Measurements from ENCODE around the gene IDI1.

GRCh38 chr10:1056326-1057105 lies 7.6 kb upstream of the IDI1 start, which contains the start of gene WDR37:
- TF ChIP-seq FOXK2 (IDR thresholded peaks at IDR 0.05) (no peak), FOXA1 (IDR thresholded peaks at IDR 0.05) (no peak), NFRKB (IDR thresholded peaks at IDR 0.05) (no peak), SUZ12 (IDR thresholded peaks at IDR 0.05) (no peak), HDGF (IDR thresholded peaks at IDR 0.05; ENCODE audit: borderline replicate concordance) (no peak), L3MBTL2 (conservative IDR thresholded peaks at IDR 0.05) (no peak), FOXM1 (IDR thresholded peaks at IDR 0.05; ENCODE audit: borderline replicate concordance) (no peak), TARDBP (IDR thresholded peaks at IDR 0.05) (no peak), SP1 (IDR thresholded peaks at IDR 0.05) (no peak), LEF1 (IDR thresholded peaks at IDR 0.05; ENCODE audit: borderline replicate concordance) (peak; percentile 57), ELF4 (IDR thresholded peaks at IDR 0.05) (peak; percentile 73), ARNT (IDR thresholded peaks at IDR 0.05) (peak; percentile 72), CTBP1 (IDR thresholded peaks at IDR 0.05; ENCODE audit: borderline replicate concordance) (no peak)

Data from HEK293T (cell line).